HG03196 (cell line): ENCODE data around the gene IER5L.
"Not testable (repeated sequence)": the region's sequence is repeated elsewhere in the genome, so short reads cannot be mapped to it uniquely, and the experiment has no call there.

Source experiments
- ATAC-seq: cut with Tn5 transposase; IDR thresholded peaks from one replicate; pipeline ENCODE4 v1.9.1; 2021; ENCODE audit not compliant: unreplicated experiment

The IER5L gene

GRCh38 chr9:129203556-129203909, 25.5 kb upstream of the IER5L start:
- no peak for ATAC-seq

GRCh38 chr9:129202613-129203555, 24.8 kb upstream of the IER5L start:
- no peak for ATAC-seq

- ATAC-seq, result no peak
These were observed 23.8 kb upstream of the IER5L start for GRCh38 chr9:129201866-129202265.

GRCh38 chr9:129201289-129201688, 23.2 kb upstream of the IER5L start:
- no peak for ATAC-seq

DNA sequence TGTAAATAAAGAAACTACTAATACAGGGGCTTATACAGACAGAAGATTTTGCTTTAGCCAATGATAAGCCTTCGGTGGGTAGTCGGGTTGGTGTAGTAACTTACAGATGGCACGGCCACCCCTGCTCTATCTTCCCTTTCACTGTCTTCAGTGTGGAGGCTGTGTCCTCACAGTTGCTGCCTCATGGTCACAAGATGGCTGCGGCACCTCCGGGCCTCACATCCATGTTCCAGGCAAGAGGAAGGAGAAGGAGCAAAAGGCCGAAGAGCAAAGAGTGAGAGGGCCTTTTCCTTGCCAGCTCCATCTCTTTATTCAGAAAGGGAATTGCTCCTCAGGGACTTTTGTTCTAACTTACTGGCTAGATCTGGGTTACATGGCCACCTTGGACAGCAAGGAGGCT, 22.2 kb upstream of the IER5L start:
- ATAC-seq, result no peak

- no peak for ATAC-seq
These were observed 21.0 kb upstream of the IER5L start for GRCh38 chr9:129199044-129199435.

- no peak for ATAC-seq
These were observed 20.4 kb upstream of the IER5L start for GRCh38 chr9:129198319-129199043.

DNA sequence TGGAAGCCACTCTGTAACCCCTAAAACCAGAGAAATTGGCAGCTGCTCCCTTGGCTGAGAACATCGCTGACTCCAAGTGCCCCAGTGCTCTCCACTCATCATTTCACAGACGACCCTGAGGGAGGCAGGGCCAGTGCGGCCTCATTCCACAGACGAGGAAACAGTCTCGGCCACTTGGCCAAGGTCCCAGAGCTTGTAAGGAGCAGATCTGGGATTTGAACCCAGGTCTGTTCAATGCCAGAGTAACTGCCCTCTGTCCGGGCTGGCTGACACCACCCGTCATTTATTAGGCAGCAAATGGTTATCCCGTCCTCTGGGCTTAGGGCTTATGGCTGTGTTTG, 19.9 kb upstream of the IER5L start:
- ATAC-seq, result no peak

GRCh38 chr9:129197045-129197444, 19.0 kb upstream of the IER5L start:
- not testable (repeated sequence) for ATAC-seq

- no peak for ATAC-seq
These were observed 17.5 kb upstream of the IER5L start for GRCh38 chr9:129195606-129196005.

- ATAC-seq, result no peak
These were observed 16.2 kb upstream of the IER5L start for GRCh38 chr9:129194221-129194620.

DNA sequence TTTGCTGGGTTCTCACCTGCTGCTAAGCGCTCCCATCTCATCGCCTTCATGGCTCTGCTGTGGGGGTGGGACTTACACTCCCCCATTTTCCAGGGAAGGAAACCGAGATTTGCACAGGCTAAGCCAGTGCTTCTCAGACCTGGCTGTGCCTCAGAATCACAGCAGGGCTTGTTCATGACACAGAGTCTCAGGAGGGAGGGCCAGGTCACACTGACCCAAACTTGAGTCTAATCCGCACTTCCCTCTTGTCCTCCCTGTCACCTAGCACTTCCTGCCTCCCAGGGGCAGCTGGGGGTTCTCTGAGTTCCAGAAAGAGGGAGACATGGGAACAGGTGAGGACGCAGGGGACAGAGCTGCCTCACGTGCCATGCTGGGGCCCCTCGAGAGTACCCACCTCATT, 15.6 kb upstream of the IER5L start:
- ATAC-seq, result no peak

DNA sequence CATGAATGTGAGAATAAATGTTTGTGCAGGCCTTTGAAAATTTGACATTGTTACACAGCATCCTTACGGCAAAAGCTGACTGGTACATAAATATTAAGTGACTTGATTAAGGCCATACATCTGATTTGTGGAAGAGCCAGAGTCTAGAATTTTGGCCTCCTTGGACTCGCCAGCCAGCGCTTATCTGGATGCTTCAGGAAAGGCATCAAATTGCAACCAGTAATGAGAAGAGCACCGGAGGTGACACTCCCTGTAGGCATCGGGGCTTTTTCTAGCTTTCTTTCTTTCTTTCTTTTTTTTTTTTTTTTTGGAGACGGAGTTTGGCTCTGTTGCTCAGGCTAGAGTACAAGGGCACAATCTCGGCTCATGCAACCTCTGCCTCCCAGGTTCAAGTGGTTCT, 13.2 kb upstream of the IER5L start:
- ATAC-seq, result no peak

GRCh38 chr9:129189971-129190370, 11.9 kb upstream of the IER5L start:
- not testable (repeated sequence) for ATAC-seq

GRCh38 chr9:129187042-129187441, 9.0 kb upstream of the IER5L start:
- ATAC-seq, result no peak

DNA sequence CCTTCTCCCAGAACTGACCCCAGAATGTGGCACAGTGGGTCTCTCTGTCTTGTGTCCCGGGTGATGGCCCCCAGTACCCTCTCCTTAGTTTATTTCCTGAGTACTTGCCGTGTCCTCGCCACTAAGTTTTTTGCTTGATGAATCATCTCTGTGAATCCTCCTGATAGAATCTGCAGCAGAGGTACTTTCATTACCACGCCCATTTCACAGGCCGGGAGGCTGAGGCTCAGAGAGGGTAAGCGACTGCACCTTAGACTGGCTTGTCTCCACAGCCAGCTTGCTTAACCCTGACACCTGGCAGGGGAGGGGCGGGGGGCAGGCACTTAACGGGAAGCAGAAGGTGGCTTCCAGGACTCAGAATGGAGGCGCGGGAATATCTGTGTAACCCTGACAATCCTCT, 7.9 kb upstream of the IER5L start:
- ATAC-seq, result no peak

DNA sequence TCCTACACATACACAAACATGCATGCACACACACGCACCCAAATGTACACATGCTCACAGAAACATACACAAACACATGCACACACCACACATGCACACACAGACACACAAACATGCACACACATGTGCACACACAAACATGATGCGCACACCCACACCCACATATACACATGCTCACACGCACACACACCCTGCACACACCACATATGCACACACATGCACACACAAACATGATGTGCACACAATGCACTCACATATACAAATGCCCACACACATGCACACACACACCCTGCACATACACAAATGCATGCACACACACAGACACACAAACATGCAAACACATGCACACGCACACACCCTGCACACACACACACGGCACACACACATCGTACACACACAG, 7.3 kb upstream of the IER5L start:
- ATAC-seq, result no peak

GRCh38 chr9:129184596-129185122, 6.6 kb upstream of the IER5L start:
- no peak for ATAC-seq

- ATAC-seq, result no peak
These were observed 6.1 kb upstream of the IER5L start for GRCh38 chr9:129184219-129184524.

- no peak for ATAC-seq
These were observed 5.6 kb upstream of the IER5L start for GRCh38 chr9:129183495-129184218.

DNA sequence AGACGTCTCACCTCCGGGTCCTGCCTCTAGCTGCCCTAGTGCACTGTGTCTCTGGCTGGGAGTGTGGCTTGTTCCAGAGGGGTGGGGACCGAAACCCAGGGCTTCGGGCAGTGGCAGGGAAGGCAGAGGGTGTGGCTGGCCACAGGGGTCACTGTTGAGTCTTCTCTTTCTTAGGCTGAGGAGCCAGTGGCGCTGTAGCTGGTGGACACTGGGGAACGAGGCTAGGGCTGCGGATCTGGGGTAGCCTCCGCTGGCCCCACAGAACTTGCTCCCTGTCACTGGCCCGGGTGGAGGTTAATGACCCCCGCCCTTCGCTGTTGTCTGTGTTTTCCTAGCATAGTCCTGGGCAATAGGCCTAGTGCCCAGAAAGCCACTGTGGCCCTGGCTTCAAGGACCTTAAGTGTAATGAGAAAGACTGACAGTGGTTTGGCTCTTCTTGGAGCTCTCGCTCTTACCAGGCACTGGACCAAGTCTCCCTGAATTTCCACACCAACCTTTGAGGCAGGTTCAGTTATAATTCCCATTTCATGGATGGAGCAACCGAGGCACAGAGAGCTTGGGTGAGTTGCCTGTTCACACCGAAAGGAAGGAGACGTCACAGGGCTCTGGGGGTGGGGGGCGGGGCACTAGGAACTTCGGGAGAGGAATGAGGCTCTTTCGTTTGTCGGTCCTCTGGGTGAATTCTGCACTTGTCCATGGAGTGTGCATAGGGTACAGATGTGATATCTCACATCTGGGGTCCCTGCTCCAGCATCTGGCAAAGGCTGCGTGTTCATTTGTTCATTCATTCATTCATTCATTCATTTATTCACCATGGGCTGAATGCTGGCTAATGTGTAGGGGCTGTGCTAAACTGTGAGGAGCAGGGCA, 4.8 kb upstream of the IER5L start:
- ATAC-seq, result no peak
